ENCODE results near the gene OGG1.

DNA sequence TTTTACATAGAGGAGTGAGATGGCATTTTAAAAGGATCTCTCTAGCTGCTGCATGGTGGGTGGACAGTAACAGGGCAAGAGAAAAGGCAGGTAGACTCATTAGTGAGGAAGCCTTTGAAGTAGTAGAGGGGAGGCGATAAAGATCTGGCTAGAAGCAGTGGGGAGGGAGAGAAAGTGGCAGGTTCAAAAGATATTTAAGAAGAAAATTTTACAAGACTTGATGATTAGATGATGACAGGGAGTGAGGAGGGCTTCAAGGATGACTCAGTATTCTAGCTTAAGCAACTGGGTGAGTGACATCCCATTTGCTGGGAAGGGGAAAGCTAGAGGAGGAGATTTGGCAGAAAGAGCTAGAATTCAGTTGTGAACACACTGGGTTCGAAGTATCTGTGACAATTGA, 22.0 kb upstream of the OGG1 start:
- TF ChIP-seq, protein P1, sequence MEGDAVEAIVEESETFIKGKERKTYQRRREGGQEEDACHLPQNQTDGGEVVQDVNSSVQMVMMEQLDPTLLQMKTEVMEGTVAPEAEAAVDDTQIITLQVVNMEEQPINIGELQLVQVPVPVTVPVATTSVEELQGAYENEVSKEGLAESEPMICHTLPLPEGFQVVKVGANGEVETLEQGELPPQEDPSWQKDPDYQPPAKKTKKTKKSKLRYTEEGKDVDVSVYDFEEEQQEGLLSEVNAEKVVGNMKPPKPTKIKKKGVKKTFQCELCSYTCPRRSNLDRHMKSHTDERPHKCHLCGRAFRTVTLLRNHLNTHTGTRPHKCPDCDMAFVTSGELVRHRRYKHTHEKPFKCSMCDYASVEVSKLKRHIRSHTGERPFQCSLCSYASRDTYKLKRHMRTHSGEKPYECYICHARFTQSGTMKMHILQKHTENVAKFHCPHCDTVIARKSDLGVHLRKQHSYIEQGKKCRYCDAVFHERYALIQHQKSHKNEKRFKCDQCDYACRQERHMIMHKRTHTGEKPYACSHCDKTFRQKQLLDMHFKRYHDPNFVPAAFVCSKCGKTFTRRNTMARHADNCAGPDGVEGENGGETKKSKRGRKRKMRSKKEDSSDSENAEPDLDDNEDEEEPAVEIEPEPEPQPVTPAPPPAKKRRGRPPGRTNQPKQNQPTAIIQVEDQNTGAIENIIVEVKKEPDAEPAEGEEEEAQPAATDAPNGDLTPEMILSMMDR (IDR thresholded peaks at IDR 0.05): no peak
- TF ChIP-seq POLR2A (IDR thresholded peaks at IDR 0.05): no peak
